ENCODE measurements around the gene KIF15. TPM values are rescaled to one million over a fixed set of nuclear protein-coding genes. Genes with fewer than 3 reads are reported as not detected.

The KIF15 gene
- 0.64 TPM for total RNA-seq

GRCh38 chr3:44761424-44762169 is at the start of gene KIF15, which contains the start of gene KIAA1143:
Gene KIF15 (plus strand): TSS chr3:44761794. CDS start chr3:44761866, 72 bp downstream.
Gene KIAA1143 (minus strand): TSS chr3:44761619. CDS start chr3:44761602, 17 bp downstream.
- peak within 1 kb of the TSS; percentile 7 to 56 for H3K27ac ChIP-seq
- H3K27me3 ChIP-seq = no peaks in the 10 kb centered on the region
- intact Hi-C loops (cut with DNase I) = loop anchor here (1.0 to 5.0 kb wide), 5 partner anchors 33 to 424 kb away; partner anchors contain the start of genes EXOSC7, TCAIM, TMEM42 and ZDHHC3

GRCh38 chr3:44712455-44713075 is 49.0 kb upstream of the KIF15 start, which contains the start of gene ZNF502:
Gene ZNF502 (plus strand): TSS chr3:44712660. CDS start chr3:44720262, 7,602 bp downstream.
- Histone ChIP-seq H3K27ac (peak within 1 kb of the TSS; percentile 65 to 67), H3K27me3 (no peaks in the 10 kb centered on the region), H3K4me3 (peak within 1 kb of the TSS; percentile 63 to 87), H3K4me1 (no peaks in the 10 kb centered on the region), H3K36me3 (peaks cover 0 to 7% of the 10 kb centered on the region in 2 donors), H3K9me3 (peaks cover 29 to 36% of the 10 kb centered on the region in 2 donors)
- TF ChIP-seq CTCF (IDR thresholded peaks at IDR 0.05) = peak in 2 of 3 experiments; percentile 22 to 32
- intact Hi-C loops (cut with DNase I) = loop anchor here (1.0 to 5.0 kb wide), 2 partner anchors 17 to 50 kb away; partner anchors contain the start of genes KIAA1143, KIF15 and ZNF501
- peak; percentile 21 to 90 for DNase-seq (ENCODE audit: low spot score in 2 of 2)

More at GRCh38 chr3:44761424-44762169, at the start of gene KIF15, which contains the start of gene KIAA1143:
- no peaks in the 10 kb centered on the region for H3K9me3 ChIP-seq
- peak; percentile 81 to 97 for DNase-seq (ENCODE audit: low spot score in 2 of 2)
- peaks cover 0 to 5% of the 10 kb centered on the region in 2 donors for H3K4me1 ChIP-seq
- H3K36me3 ChIP-seq = peaks cover 0 to 7% of the 10 kb centered on the region in 2 donors
- H3K4me3 ChIP-seq = peak within 1 kb of the TSS; percentile 59 to 87
- TF ChIP-seq CTCF (IDR thresholded peaks at IDR 0.05) = no peak

- Histone ChIP-seq H3K9me3 (peaks cover 85 to 99% of the 10 kb centered on the region in 2 donors), H3K36me3 (peaks cover 35 to 55% of the 10 kb centered on the region in 2 donors), H3K4me1 (no peaks in the 10 kb centered on the region), H3K4me3 (peak overlapping the region in 1 of 2 donors; percentile 4), H3K27me3 (no peaks in the 10 kb centered on the region), H3K27ac (no peak overlapping the region)
- intact Hi-C loops (cut with DNase I) = no loop called here
- TF ChIP-seq CTCF (IDR thresholded peaks at IDR 0.05) = no peak
- no peak for DNase-seq (ENCODE audit: low spot score in 2 of 2)
Observed at GRCh38 chr3:44721231-44722102, 40.1 kb upstream of the KIF15 start.

- no peak overlapping the region for H3K27ac ChIP-seq
- intact Hi-C loops (cut with DNase I) = no loop called here
- H3K36me3 ChIP-seq = peaks cover 35 to 52% of the 10 kb centered on the region in 2 donors
- H3K4me3 ChIP-seq = no peak overlapping the region
- TF ChIP-seq CTCF (IDR thresholded peaks at IDR 0.05) = no peak
- no peaks in the 10 kb centered on the region for H3K4me1 ChIP-seq
- H3K27me3 ChIP-seq = no peaks in the 10 kb centered on the region
- H3K9me3 ChIP-seq = peaks cover 86 to 99% of the 10 kb centered on the region in 2 donors
- no peak for DNase-seq (ENCODE audit: low spot score in 2 of 2)
Observed at GRCh38 chr3:44722103-44722401, 39.5 kb upstream of the KIF15 start.

- Histone ChIP-seq H3K9me3 (peaks cover 50 to 77% of the 10 kb centered on the region in 2 donors), H3K4me3 (peak within 1 kb of the TSS; percentile 55 to 69), H3K36me3 (peaks cover 21 to 35% of the 10 kb centered on the region in 2 donors), H3K4me1 (no peaks in the 10 kb centered on the region), H3K27ac (peak within 1 kb of the TSS; percentile 29 to 47), H3K27me3 (no peaks in the 10 kb centered on the region)
- intact Hi-C loops (cut with DNase I) = loop anchor here (1.0 to 2.0 kb wide), 2 partner anchors 17 to 31 kb away; partner anchors contain the start of genes KIAA1143, KIF15 and ZNF502
- TF ChIP-seq CTCF (IDR thresholded peaks at IDR 0.05) = no peak
- DNase-seq (ENCODE audit: low spot score in 2 of 2) = peak; percentile 63 to 96
Observed at GRCh38 chr3:44729384-44729910, 32.1 kb upstream of the KIF15 start, which contains the start of gene ZNF501. Gene ZNF501 (plus strand): TSS chr3:44729635. CDS start chr3:44734422, 4,787 bp downstream.
